SU-DHL-6 (cell line): ENCODE data around the gene RAD23A.

Experiments
- EZH2phosphoT487 ChIP-seq: fragments of 200-600 bp; sonication (generic), shearing (Covaris generic); conservative IDR thresholded peaks from 2 replicates; pipeline ENCODE4 v1.6.1; 2018; ENCODE audit warnings: mild to moderate bottlenecking, antibody characterized with exemption, low read length, moderate library complexity, mixed read lengths
- TF ChIP-seq, protein P1 (sequence below): fragments of 200-600 bp; sonication (generic); IDR thresholded peaks from one replicate; pipeline ENCODE4 v1.5.1; 2017; ENCODE audit warnings: antibody characterized with exemption, mild to moderate bottlenecking, low read length, moderate library complexity; ENCODE audit not compliant: insufficient read depth, poor library complexity, severe bottlenecking

DNA sequence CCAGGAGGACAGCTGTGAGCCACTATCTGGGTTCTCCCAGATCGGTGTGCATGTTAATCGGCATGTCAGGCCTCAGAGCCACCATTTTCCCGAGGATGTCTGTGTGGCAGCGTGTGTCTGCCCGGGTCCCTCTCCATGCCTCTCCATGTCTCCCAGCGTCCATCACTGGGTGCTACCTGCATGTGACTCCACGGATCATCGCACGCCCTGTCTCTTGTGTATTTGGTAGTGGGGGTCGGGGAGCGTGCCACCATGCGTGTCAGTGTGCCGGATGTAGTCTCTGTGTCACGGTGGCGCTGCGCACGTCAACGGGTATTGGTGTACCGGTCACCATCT, 55.5 kb downstream of the RAD23A start:
- TF ChIP-seq, protein P1, sequence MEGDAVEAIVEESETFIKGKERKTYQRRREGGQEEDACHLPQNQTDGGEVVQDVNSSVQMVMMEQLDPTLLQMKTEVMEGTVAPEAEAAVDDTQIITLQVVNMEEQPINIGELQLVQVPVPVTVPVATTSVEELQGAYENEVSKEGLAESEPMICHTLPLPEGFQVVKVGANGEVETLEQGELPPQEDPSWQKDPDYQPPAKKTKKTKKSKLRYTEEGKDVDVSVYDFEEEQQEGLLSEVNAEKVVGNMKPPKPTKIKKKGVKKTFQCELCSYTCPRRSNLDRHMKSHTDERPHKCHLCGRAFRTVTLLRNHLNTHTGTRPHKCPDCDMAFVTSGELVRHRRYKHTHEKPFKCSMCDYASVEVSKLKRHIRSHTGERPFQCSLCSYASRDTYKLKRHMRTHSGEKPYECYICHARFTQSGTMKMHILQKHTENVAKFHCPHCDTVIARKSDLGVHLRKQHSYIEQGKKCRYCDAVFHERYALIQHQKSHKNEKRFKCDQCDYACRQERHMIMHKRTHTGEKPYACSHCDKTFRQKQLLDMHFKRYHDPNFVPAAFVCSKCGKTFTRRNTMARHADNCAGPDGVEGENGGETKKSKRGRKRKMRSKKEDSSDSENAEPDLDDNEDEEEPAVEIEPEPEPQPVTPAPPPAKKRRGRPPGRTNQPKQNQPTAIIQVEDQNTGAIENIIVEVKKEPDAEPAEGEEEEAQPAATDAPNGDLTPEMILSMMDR = no peak
- TF ChIP-seq EZH2phosphoT487 = no peak
